H1 (cell line): ENCODE data around the gene EMID1. TPM values are rescaled to one million over a fixed set of nuclear protein-coding genes. Genes with fewer than 3 reads are reported as not detected.

Experiments
- CTCF ChIA-PET: fragments of 300-600 bp; sonication (Branson Sonifier 250); formaldehyde crosslinking; loops from one replicate; lab custom pipeline; 2021; ENCODE audit not compliant: partially characterized antibody; lab: Charles Lee
- POLR2A ChIA-PET: fragments of 300-600 bp; sonication (Branson Sonifier 250); formaldehyde crosslinking; loops from one replicate; lab custom pipeline; 2021; ENCODE audit warnings: inconsistent platforms; ENCODE audit not compliant: partially characterized antibody; lab: Charles Lee
- DNase-seq, 2 experiments: peaks; one replicate each; pipeline versions ENCODE4 v3.0.0 to v3.0.0-alpha.2; 2010 to 2022; ENCODE audit warnings: low spot score in 2 of 2, low read depth in 1 of 2, mixed read lengths in 1 of 2
- FAIRE-seq: peaks from 2 replicates; lab custom pipeline; 2011; peaks lifted over from hg19 to GRCh38; lab: Jason Lieb, UNC
- H2AFZ ChIP-seq: 2 replicates; pipeline ENCODE4 v1.8.1; 2012; ENCODE audit warnings: low read length, inconsistent platforms
- H2AK5ac ChIP-seq: 2 replicates; pipeline ENCODE4 v1.6.1; 2013; ENCODE audit warnings: low read depth, low read length
- H2BK120ac ChIP-seq: replicated peaks from 2 replicates; pipeline ENCODE3; 2013; ENCODE audit warnings: low read depth, low read length, inconsistent platforms
- H2BK12ac ChIP-seq: 2 replicates; pipeline ENCODE4 v1.6.1; 2013; ENCODE audit warnings: low read depth, low read length
- H2BK15ac ChIP-seq: 2 replicates; pipeline ENCODE4 v1.6.1; 2013; ENCODE audit warnings: low read length
- H2BK20ac ChIP-seq: 2 replicates; pipeline ENCODE4 v1.6.1; 2013; ENCODE audit warnings: low read length
- H2BK5ac ChIP-seq: 2 replicates; pipeline ENCODE4 v1.6.1; 2013; ENCODE audit warnings: low read depth, low read length
- H3K14ac ChIP-seq: 2 replicates; pipeline ENCODE4 v1.6.1; 2013; ENCODE audit warnings: inconsistent platforms; ENCODE audit not compliant: insufficient read length
- H3K18ac ChIP-seq: 2 replicates; pipeline ENCODE4 v1.6.1; 2013; ENCODE audit warnings: low read length; ENCODE audit errors: extremely low read depth
- H3K23ac ChIP-seq: 2 replicates; pipeline ENCODE4 v1.6.1; 2013; ENCODE audit warnings: inconsistent platforms; ENCODE audit not compliant: insufficient read length
- H3K23me2 ChIP-seq: 2 replicates; pipeline ENCODE4 v1.6.1; 2013; ENCODE audit warnings: low read depth, low read length
- H3K27ac ChIP-seq: 2 replicates; pipeline ENCODE4 v1.6.1; 2011; ENCODE audit warnings: low read depth, low read length, inconsistent platforms
- H3K27me3 ChIP-seq, 4 experiments: replicated peaks in 1 of 4; 1 replicate in 1 of 4; 2 replicates in 3 of 4; pipeline versions ENCODE4 v1.6.1 to v1.8.1; 2011 to 2013; ENCODE audit warnings: low read length in 3 of 4, mild to moderate bottlenecking in 3 of 4, inconsistent platforms in 2 of 4, mixed read lengths in 2 of 4, moderate library complexity in 1 of 4; ENCODE audit not compliant: control insufficient read depth in 3 of 4, insufficient read depth in 3 of 4; ENCODE audit errors: extremely low read depth in 1 of 4
- H3K36me3 ChIP-seq, 4 experiments: 2 replicates each; pipeline versions ENCODE4 v1.6.1 to v1.8.1; 2011 to 2013; ENCODE audit warnings: mild to moderate bottlenecking in 4 of 4, low read length in 3 of 4, moderate library complexity in 2 of 4, control low read depth in 1 of 4, inconsistent platforms in 1 of 4; ENCODE audit not compliant: insufficient read depth in 4 of 4, control insufficient read depth in 2 of 4
- H3K4ac ChIP-seq: replicated peaks from 2 replicates; pipeline ENCODE3; 2013; ENCODE audit warnings: low read length, low read depth, mixed read lengths, inconsistent platforms; ENCODE audit not compliant: insufficient read length
- H3K4me1 ChIP-seq, 4 experiments: replicated peaks in 1 of 4; 1 replicate in 1 of 4; 2 replicates in 3 of 4; pipeline versions ENCODE4 v1.6.1 to v1.8.1; 2011 to 2013; ENCODE audit warnings: low read length in 3 of 4, inconsistent platforms in 2 of 4, mixed read lengths in 1 of 4; ENCODE audit not compliant: insufficient read depth in 4 of 4, control insufficient read depth in 3 of 4
- H3K4me2 ChIP-seq, 2 experiments: 2 replicates each; pipeline versions ENCODE4 v1.6.1 to v1.8.1; 2011 to 2013; ENCODE audit warnings: low read depth in 2 of 2, low read length in 2 of 2, control low read depth in 1 of 2, inconsistent platforms in 1 of 2, mild to moderate bottlenecking in 1 of 2; ENCODE audit not compliant: insufficient read depth in 1 of 2
- H3K4me3 ChIP-seq, 4 experiments: fragments of 200-600, 300-600 bp in 1 of 4; sonication (generic), shearing (Covaris generic), sonication (Bioruptor Twin) in 1 of 4; 2 replicates each; pipeline versions ENCODE4 v1.5.1 to v1.8.1; 2011 to 2016; ENCODE audit warnings: low read length in 4 of 4, low read depth in 3 of 4, control low read depth in 2 of 4, inconsistent platforms in 2 of 4, mild to moderate bottlenecking in 2 of 4, mixed read lengths in 1 of 4, moderate library complexity in 1 of 4; ENCODE audit not compliant: insufficient read depth in 2 of 4; ENCODE audit errors: extremely low read depth in 1 of 4
- H3K56ac ChIP-seq: replicated peaks from 2 replicates; pipeline ENCODE3; 2013; ENCODE audit warnings: low read depth, mild to moderate bottlenecking, mixed read lengths, low read length, inconsistent platforms; ENCODE audit not compliant: insufficient read length
- H3K79me1 ChIP-seq: 2 replicates; pipeline ENCODE4 v1.6.1; 2013; ENCODE audit warnings: low read depth, low read length, control low read depth
- H3K79me2 ChIP-seq, 2 experiments: 2 replicates each; pipeline versions ENCODE4 v1.6.1 to v1.8.1; 2012 to 2013; ENCODE audit warnings: low read length in 2 of 2, mild to moderate bottlenecking in 2 of 2, inconsistent platforms in 1 of 2; ENCODE audit not compliant: insufficient read depth in 2 of 2, control insufficient read depth in 1 of 2
- H3K9ac ChIP-seq, 4 experiments: replicated peaks in 1 of 4; 1 replicate in 1 of 4; 2 replicates in 3 of 4; pipeline versions ENCODE4 v1.6.1 to v1.8.1; 2011 to 2013; ENCODE audit warnings: low read depth in 3 of 4, low read length in 3 of 4, control low read depth in 2 of 4, mild to moderate bottlenecking in 2 of 4, moderate library complexity in 2 of 4, inconsistent platforms in 1 of 4; ENCODE audit errors: extremely low read depth in 1 of 4
- H3K9me3 ChIP-seq, 2 experiments: 2 replicates each; pipeline versions ENCODE4 v1.6.1 to v1.8.1; 2012 to 2013; ENCODE audit warnings: mild to moderate bottlenecking in 2 of 2, moderate library complexity in 2 of 2, control low read depth in 1 of 2, inconsistent platforms in 1 of 2, low read depth in 1 of 2, low read length in 1 of 2, mixed read lengths in 1 of 2; ENCODE audit not compliant: insufficient read depth in 2 of 2
- H4K20me1 ChIP-seq, 2 experiments: replicated peaks in 1 of 2; 2 replicates each; pipeline versions ENCODE3 to v1.8.1; 2011 to 2013; ENCODE audit warnings: inconsistent platforms in 2 of 2, low read length in 2 of 2, mild to moderate bottlenecking in 1 of 2; ENCODE audit not compliant: insufficient read depth in 2 of 2, control insufficient read depth in 1 of 2
- H4K5ac ChIP-seq: 2 replicates; pipeline ENCODE4 v1.6.1; 2013; ENCODE audit warnings: low read length, low read depth, mixed read lengths, inconsistent platforms; ENCODE audit not compliant: insufficient read length
- H4K8ac ChIP-seq: 2 replicates; pipeline ENCODE4 v1.8.0; 2013; ENCODE audit warnings: mild to moderate bottlenecking, moderate library complexity, low read length, inconsistent platforms; ENCODE audit not compliant: insufficient read depth; ENCODE audit errors: extremely low read depth
- H4K91ac ChIP-seq: replicated peaks from 2 replicates; pipeline ENCODE3; 2013; ENCODE audit warnings: low read length, mixed read lengths, inconsistent platforms; ENCODE audit not compliant: insufficient read length
- PHF8 ChIP-seq: fragments of 200-600 bp; sonication (generic); conservative IDR thresholded peaks from 2 replicates; pipeline ENCODE4 v1.7.1; 2012; ENCODE audit warnings: low read depth, mild to moderate bottlenecking, inconsistent platforms, low read length, moderate library complexity
- WGBS, 2 experiments: shearing (Covaris generic) in 1 of 2; methylation state at CpG; one replicate each; pipeline versions ENCODE4 v1.1.6 to v1.1.7; 2013 to 2015; ENCODE audit warnings: low lambda C conversion rate in 2 of 2, mixed read lengths in 2 of 2, inconsistent platforms in 1 of 2, low coverage in 1 of 2, missing lambda C conversion rate in 1 of 2; ENCODE audit not compliant: insufficient replicate concordance in 2 of 2, insufficient coverage in 1 of 2, insufficient read length in 1 of 2; ENCODE audit errors: extremely low coverage in 1 of 2, missing lambda C conversion rate in 1 of 2; 5-methylcytosine and 5-hydroxymethylcytosine counted together
- polyA plus RNA-seq, 7 experiments: library from polyadenylated mRNA; depleted of rRNA in 3 of 7; stranded (reverse) in 5 of 7; unstranded in 2 of 7; fragments of >200 nt in 5 of 7; fragments of 200-250 nt in 2 of 7; gene quantifications; 1 replicate in 5 of 7; 2 replicates in 1 of 7; 4 replicates in 1 of 7; pipeline versions ENCODE4 v1.2.1 to v1.2.3, GENCODE V29; 2011 to 2013; ENCODE audit warnings: missing spikeins in 2 of 7, mixed read lengths in 2 of 7
- total RNA-seq: library from RNA; stranded (reverse); fragmentation: NEBNext Ultra II Directional; extraction: Animal tissue kit (Norgen Biotek cat#: 25700); gene quantifications from 2 replicates; pipeline ENCODE4 v1.2.1, GENCODE V29; 2021

The EMID1 gene
- total and polyA plus RNA-seq, 2 of the 8 experiments (the other 6 are each of a cell fraction or from before 2014, with no cell fraction given), result 3.9 to 7.4 TPM

- 76% methylated on average over 4 of the region's 4 CpGs; no CpG with 5 or more reads in 1 of the 2 experiments for WGBS, 2 experiments
- no peak overlapping the region for H4K91ac ChIP-seq
- H2BK20ac ChIP-seq, result no peak overlapping the region
- H3K4ac ChIP-seq, result no peak overlapping the region
- no peak overlapping the region for H3K14ac ChIP-seq
- no peak overlapping the region for H3K56ac ChIP-seq
- POLR2A ChIA-PET, result interaction anchor here (1.2 to 8.6 kb wide), 2 partner anchors 9 to 15 kb away, joined by 4 to 139 read pairs; partner anchors contain the start of genes EWSR1 and RHBDD3
- no peak overlapping the region for H3K23ac ChIP-seq
- H3K79me1 ChIP-seq, result no peaks in the 10 kb centered on the region; the same call in 1 of the 2 replicates
- no peaks in the 10 kb centered on the region for H3K9me3 ChIP-seq
- no peaks in the 10 kb centered on the region for H3K23me2 ChIP-seq
- no peak overlapping the region; the same call in 1 of the 2 replicates for H4K8ac ChIP-seq
- no peak overlapping the region for H3K18ac ChIP-seq
- H2BK15ac ChIP-seq, result no peak overlapping the region
- H3K4me1 ChIP-seq, result peaks cover 0 to 6% (median 0%) of the 10 kb centered on the region in 4 experiments; a peak in 2 of 7 replicates
- H2BK5ac ChIP-seq, result no peak overlapping the region
- H3K9ac ChIP-seq, result no peak overlapping the region
- CTCF ChIA-PET, result interaction anchor here (0.6 to 4.6 kb wide), 4 partner anchors 9 to 421 kb away, joined by 3 to 34 read pairs (median 4); no protein-coding TSS in a partner anchor
- no peak for TF ChIP-seq PHF8
- no peak overlapping the region for H2BK12ac ChIP-seq
- no peak overlapping the region for H4K5ac ChIP-seq
- DNase-seq, result no peak
- no peak overlapping the region for H2AFZ ChIP-seq
- no peak overlapping the region for H3K27ac ChIP-seq
- no peak overlapping the region for H2BK120ac ChIP-seq
- H3K4me3 ChIP-seq, result no peak overlapping the region
- H4K20me1 ChIP-seq, result peaks cover 3 to 10% of the 10 kb centered on the region in 2 experiments
- H3K79me2 ChIP-seq, result no peaks in the 10 kb centered on the region
- FAIRE-seq, result no peak
- no peaks in the 10 kb centered on the region for H3K36me3 ChIP-seq
- no peak overlapping the region for H2AK5ac ChIP-seq
- no peak overlapping the region for H3K4me2 ChIP-seq
- no peaks in the 10 kb centered on the region for H3K27me3 ChIP-seq
Measured at GRCh38 chr22:29254286-29254660, 48.6 kb downstream of the EMID1 start.
